Hepatocyte (in vitro differentiated cells): ENCODE results near the gene ABHD16A. TPM values are rescaled to one million over a fixed set of nuclear protein-coding genes. Genes with fewer than 3 reads are reported as not detected.
"Not testable (repeated sequence)": the region's sequence is repeated elsewhere in the genome, so short reads cannot be mapped to it uniquely, and the experiment has no call there.

ENCODE experiments used
- DNase-seq: peaks from one replicate; pipeline ENCODE4 v3.0.0-alpha.2; 2016; ENCODE audit warnings: low spot score
- H2AFZ ChIP-seq: fragments of 200-600 bp; sonication (generic); 2 replicates; pipeline ENCODE4 v1.6.0; 2016; ENCODE audit warnings: antibody characterized with exemption, mild to moderate bottlenecking
- H3K27ac ChIP-seq: fragments of 200-600 bp; sonication (generic); 2 replicates; pipeline ENCODE4 v1.5.1; 2016; ENCODE audit warnings: mild to moderate bottlenecking
- H3K27me3 ChIP-seq: fragments of 200-600 bp; sonication (generic); 2 replicates; pipeline ENCODE4 v1.6.1; 2016
- H3K36me3 ChIP-seq: fragments of 200-600 bp; sonication (generic); replicated peaks from 2 replicates; pipeline ENCODE4 v1.5.1; 2016; ENCODE audit warnings: low read depth; ENCODE audit not compliant: insufficient read depth
- H3K4me1 ChIP-seq: fragments of 200-600 bp; sonication (generic); 2 replicates; pipeline ENCODE4 v1.5.1; 2016; ENCODE audit warnings: mild to moderate bottlenecking, moderate library complexity; ENCODE audit not compliant: insufficient read depth
- H3K4me2 ChIP-seq: fragments of 200-600 bp; sonication (generic); 2 replicates; pipeline ENCODE4 v1.6.0; 2016
- H3K4me3 ChIP-seq: fragments of 200-600 bp; sonication (generic); 2 replicates; pipeline ENCODE4 v1.5.1; 2016; ENCODE audit warnings: mild to moderate bottlenecking
- H3K79me2 ChIP-seq: fragments of 200-600 bp; sonication (generic); 2 replicates; pipeline ENCODE4 v1.6.0; 2017; ENCODE audit warnings: mild to moderate bottlenecking
- H3K9me2 ChIP-seq: fragments of 200-600 bp; sonication (generic); replicated peaks from 2 replicates; pipeline ENCODE4 v1.6.0; 2017; ENCODE audit warnings: mild to moderate bottlenecking; ENCODE audit not compliant: insufficient read depth
- H3K9me3 ChIP-seq: fragments of 200-600 bp; sonication (generic); 2 replicates; pipeline ENCODE4 v1.5.1; 2016; ENCODE audit warnings: low read depth, mild to moderate bottlenecking
- H4K20me1 ChIP-seq: fragments of 200-600 bp; sonication (generic); 2 replicates; pipeline ENCODE4 v1.6.0; 2016; ENCODE audit warnings: mild to moderate bottlenecking; ENCODE audit not compliant: insufficient read depth, poor library complexity, severe bottlenecking
- CTCF ChIP-seq: fragments of 200-600 bp; sonication (generic); IDR thresholded peaks from 2 replicates; pipeline ENCODE4 v1.5.1; 2016; ENCODE audit warnings: antibody characterized with exemption, mild to moderate bottlenecking; ENCODE audit not compliant: poor library complexity
- EZH2 ChIP-seq: fragments of 200-600 bp; sonication (generic); IDR thresholded peaks from 2 replicates; pipeline ENCODE4 v1.6.1; 2016; ENCODE audit warnings: antibody characterized with exemption, mild to moderate bottlenecking, borderline replicate concordance
- EZH2phosphoT487 ChIP-seq: fragments of 200-600 bp; sonication (generic); IDR thresholded peaks from one replicate; pipeline ENCODE4 v1.6.1; 2018; ENCODE audit warnings: antibody characterized with exemption, mild to moderate bottlenecking, low read depth, moderate library complexity; ENCODE audit not compliant: unreplicated experiment, severe bottlenecking
- WGBS: methylation state at CpG from one replicate; pipeline ENCODE4 v1.1.6; 2016; ENCODE audit warnings: low lambda C conversion rate; ENCODE audit errors: missing lambda C conversion rate; 5-methylcytosine and 5-hydroxymethylcytosine counted together
- polyA plus RNA-seq: library from polyadenylated mRNA; unstranded; fragments of >200 nt; fragmentation: Nextera tagmentation; extraction: Ambion mirVana; gene quantifications from 2 replicates; pipeline ENCODE4 v1.2.1, GENCODE V29; 2016
- total RNA-seq: library from RNA; depleted of rRNA; stranded (reverse); fragments of >200 nt; gene quantifications from 2 replicates; pipeline ENCODE4 v1.2.3, GENCODE V29; 2014

Gene ABHD16A
- total and polyA plus RNA-seq, 2 experiments from 2014 or later: 63.2 to 94.7 TPM

- Histone ChIP-seq H3K9me3 (no peaks in the 10 kb centered on the region), H3K27me3 (no peaks in the 10 kb centered on the region), H2AFZ (no peak overlapping the region), H3K36me3 (no peaks in the 10 kb centered on the region), H3K4me1 (peaks cover 25% of the 10 kb centered on the region), H3K79me2 (no peaks in the 10 kb centered on the region), H4K20me1 (no peaks in the 10 kb centered on the region), H3K27ac (no peak overlapping the region), H3K9me2 (no peaks in the 10 kb centered on the region), H3K4me3 (no peak overlapping the region), H3K4me2 (no peak overlapping the region)
- WGBS: 85% methylated on average over 8 of the region's 8 CpGs
- DNase-seq: no peak
- no peak for TF ChIP-seq EZH2phosphoT487
- no peak for TF ChIP-seq CTCF
- TF ChIP-seq EZH2: no peak
Observed at GRCh38 chr6:31711233-31711632, 8.1 kb upstream of the ABHD16A start.

GRCh38 chr6:31710523-31711219, 7.5 kb upstream of the ABHD16A start:
- Histone ChIP-seq H3K36me3 (no peaks in the 10 kb centered on the region), H2AFZ (no peak overlapping the region), H3K9me2 (no peaks in the 10 kb centered on the region), H3K27ac (no peak overlapping the region), H3K9me3 (no peaks in the 10 kb centered on the region), H3K4me2 (no peak overlapping the region), H4K20me1 (no peaks in the 10 kb centered on the region), H3K4me1 (peaks cover 24% of the 10 kb centered on the region), H3K79me2 (no peaks in the 10 kb centered on the region), H3K4me3 (no peak overlapping the region), H3K27me3 (no peaks in the 10 kb centered on the region)
- WGBS: 58% methylated on average over 4 of the region's 5 CpGs
- no peak for DNase-seq
- no peak for TF ChIP-seq EZH2
- no peak for TF ChIP-seq CTCF
- TF ChIP-seq EZH2phosphoT487: no peak

GRCh38 chr6:31709157-31709556, 6.0 kb upstream of the ABHD16A start:
- not testable (repeated sequence) for H3K4me1 ChIP-seq, DNase-seq, H3K4me2 ChIP-seq, H3K79me2 ChIP-seq, H3K27ac ChIP-seq, H3K27me3 ChIP-seq, H2AFZ ChIP-seq, H3K36me3 ChIP-seq, H3K9me3 ChIP-seq, H3K9me2 ChIP-seq, H4K20me1 ChIP-seq, H3K4me3 ChIP-seq
- 89% methylated on average over 11 of the region's 11 CpGs for WGBS

GRCh38 chr6:31708224-31708623, 5.1 kb upstream of the ABHD16A start:
- no peak overlapping the region for H3K4me3 ChIP-seq
- no peaks in the 10 kb centered on the region for H3K79me2 ChIP-seq
- no peak for DNase-seq
- H4K20me1 ChIP-seq: no peaks in the 10 kb centered on the region
- no peaks in the 10 kb centered on the region for H3K36me3 ChIP-seq
- no peak overlapping the region for H3K27ac ChIP-seq
- TF ChIP-seq EZH2phosphoT487 (no peak), CTCF (no peak), EZH2 (no peak)
- H2AFZ ChIP-seq: no peak overlapping the region
- H3K4me1 ChIP-seq: peaks cover 5% of the 10 kb centered on the region
- no peaks in the 10 kb centered on the region for H3K9me2 ChIP-seq
- H3K27me3 ChIP-seq: no peaks in the 10 kb centered on the region
- H3K4me2 ChIP-seq: no peak overlapping the region
- no peaks in the 10 kb centered on the region for H3K9me3 ChIP-seq
- 99% methylated on average over 3 of the region's 3 CpGs for WGBS
